SJSA1 (cell line): Measurements from ENCODE around the gene OR10G4. TPM values are rescaled to one million over a fixed set of nuclear protein-coding genes. Genes with fewer than 3 reads are reported as not detected.
"Not testable (repeated sequence)": the region's sequence is repeated elsewhere in the genome, so short reads cannot be mapped to it uniquely, and the experiment has no call there.

Experiments used
- DNase-seq, 2 experiments: peaks; one replicate each; pipeline ENCODE4 v3.0.0-alpha.2; 2015 to 2020; ENCODE audit warnings: low spot score in 2 of 2, low read depth in 1 of 2
- H3K27ac ChIP-seq: fragments of 250-450 bp; sonication (Bioruptor Pico); 2 replicates; pipeline ENCODE4 v1.5.1; 2020; ENCODE audit warnings: mild to moderate bottlenecking, moderate library complexity
- H3K27me3 ChIP-seq: fragments of 250-450 bp; sonication (Bioruptor Pico); replicated peaks from 2 replicates; pipeline ENCODE4 v1.5.1; 2020; ENCODE audit warnings: mild to moderate bottlenecking, moderate library complexity
- H3K36me3 ChIP-seq: fragments of 250-450 bp; sonication (Bioruptor Pico); 2 replicates; pipeline ENCODE4 v1.5.1; 2020; ENCODE audit warnings: mild to moderate bottlenecking
- H3K4me1 ChIP-seq: fragments of 250-450 bp; sonication (Bioruptor Pico); replicated peaks from 2 replicates; pipeline ENCODE4 v1.6.1; 2021; ENCODE audit warnings: mild to moderate bottlenecking
- H3K4me3 ChIP-seq: fragments of 250-450 bp; sonication (Bioruptor Pico); 2 replicates; pipeline ENCODE4 v1.5.1; 2020; ENCODE audit warnings: mild to moderate bottlenecking
- H3K9me3 ChIP-seq: fragments of 250-450 bp; sonication (Bioruptor Pico); replicated peaks from 2 replicates; pipeline ENCODE4 v1.5.1; 2020; ENCODE audit warnings: mild to moderate bottlenecking
- total RNA-seq: library from RNA; depleted of rRNA; stranded (reverse); fragments of >200 nt; shearing (Covaris generic); gene quantifications from 2 replicates; pipeline ENCODE4 v1.2.3, GENCODE V29; 2014; rRNA removed

OR10G4 gene
- not detected in 2 replicates for total RNA-seq

GRCh38 chr11:124012697-124013096, at the start of gene OR10G4:
Gene OR10G4, plus strand, starts transcription at chr11:124012997. Its CDS starts 2,578 bp downstream, at chr11:124015575.
- no peak for DNase-seq
- Histone ChIP-seq H3K4me3 (no peak within 1 kb of the TSS), H3K27ac (no peak within 1 kb of the TSS), H3K27me3 (no peaks in the 10 kb centered on the region), H3K36me3 (no peaks in the 10 kb centered on the region), H3K4me1 (no peaks in the 10 kb centered on the region), H3K9me3 (no peaks in the 10 kb centered on the region)

GRCh38 chr11:123973816-123974215, 39.0 kb upstream of the OR10G4 start:
- peak in 1 of 2 experiments; percentile 42 for DNase-seq
- Histone ChIP-seq H3K36me3 (no peaks in the 10 kb centered on the region), H3K4me3 (no peak overlapping the region), H3K4me1 (peaks cover 15% of the 10 kb centered on the region), H3K27me3 (no peaks in the 10 kb centered on the region), H3K9me3 (no peaks in the 10 kb centered on the region), H3K27ac (peak overlapping the region; percentile 51)

GRCh38 chr11:123976770-123977560, 35.8 kb upstream of the OR10G4 start:
- H3K27ac ChIP-seq, result no peak overlapping the region
- peaks cover 15% of the 10 kb centered on the region for H3K4me1 ChIP-seq
- no peaks in the 10 kb centered on the region for H3K9me3 ChIP-seq
- no peaks in the 10 kb centered on the region for H3K36me3 ChIP-seq
- H3K4me3 ChIP-seq, result no peak overlapping the region
- no peak for DNase-seq
- H3K27me3 ChIP-seq, result no peaks in the 10 kb centered on the region

- H3K36me3 ChIP-seq, result no peaks in the 10 kb centered on the region
- no peak for DNase-seq
- H3K4me1 ChIP-seq, result peaks cover 15% of the 10 kb centered on the region
These were observed 35.0 kb upstream of the OR10G4 start, which contains the start of gene OR10S1 for GRCh38 chr11:123977731-123978347. Gene OR10S1, minus strand, starts transcription at chr11:123977781. Its CDS starts 117 bp downstream, at chr11:123977664.

GRCh38 chr11:123979311-123979710, 33.5 kb upstream of the OR10G4 start:
- H3K4me3 ChIP-seq, result no peak overlapping the region
- H3K27me3 ChIP-seq, result no peaks in the 10 kb centered on the region
- no peaks in the 10 kb centered on the region for H3K36me3 ChIP-seq
- no peaks in the 10 kb centered on the region for H3K9me3 ChIP-seq
- DNase-seq, result no peak
- H3K27ac ChIP-seq, result no peak overlapping the region
- H3K4me1 ChIP-seq, result peaks cover 4% of the 10 kb centered on the region

More at GRCh38 chr11:123977731-123978347, 35.0 kb upstream of the OR10G4 start, which contains the start of gene OR10S1:
- H3K4me3 ChIP-seq, result no peak within 1 kb of the TSS
- no peak within 1 kb of the TSS for H3K27ac ChIP-seq
- no peaks in the 10 kb centered on the region for H3K27me3 ChIP-seq
- no peaks in the 10 kb centered on the region for H3K9me3 ChIP-seq

GRCh38 chr11:123995119-123995518, 17.7 kb upstream of the OR10G4 start, which contains the start of gene OR10G6:
Gene OR10G6, minus strand, starts transcription at chr11:123995161. Its CDS starts 0 bp downstream, at chr11:123995161.
- DNase-seq, result no peak
- H3K4me3 ChIP-seq, result no peak within 1 kb of the TSS
- no peaks in the 10 kb centered on the region for H3K4me1 ChIP-seq
- H3K27me3 ChIP-seq, result no peaks in the 10 kb centered on the region; the same call in 1 of the 2 replicates
- no peak within 1 kb of the TSS for H3K27ac ChIP-seq
- no peaks in the 10 kb centered on the region for H3K36me3 ChIP-seq
- no peaks in the 10 kb centered on the region for H3K9me3 ChIP-seq

- not testable (repeated sequence) for H3K36me3 ChIP-seq, H3K27ac ChIP-seq, H3K9me3 ChIP-seq, H3K27me3 ChIP-seq, H3K4me3 ChIP-seq, DNase-seq, H3K4me1 ChIP-seq
These were observed 3.0 kb downstream of the OR10G4 start for GRCh38 chr11:124015837-124016236.

GRCh38 chr11:124026498-124026897, 13.7 kb downstream of the OR10G4 start, which contains the start of gene OR10G8:
Gene OR10G8, plus strand, starts transcription at chr11:124026798. Its CDS starts 2,825 bp downstream, at chr11:124029623.
- Histone ChIP-seq H3K4me3 (no peak within 1 kb of the TSS), H3K4me1 (no peaks in the 10 kb centered on the region), H3K36me3 (no peaks in the 10 kb centered on the region), H3K9me3 (no peaks in the 10 kb centered on the region), H3K27ac (no peak within 1 kb of the TSS), H3K27me3 (no peaks in the 10 kb centered on the region)
- no peak for DNase-seq

- no peaks in the 10 kb centered on the region for H3K27me3 ChIP-seq
- H3K27ac ChIP-seq, result no peak overlapping the region
- H3K4me1 ChIP-seq, result no peaks in the 10 kb centered on the region
- H3K36me3 ChIP-seq, result no peaks in the 10 kb centered on the region
- H3K9me3 ChIP-seq, result no peaks in the 10 kb centered on the region
- no peak for DNase-seq
- no peak overlapping the region for H3K4me3 ChIP-seq
These were observed 23.9 kb downstream of the OR10G4 start for GRCh38 chr11:124036666-124037065.

- H3K27me3 ChIP-seq, result no peaks in the 10 kb centered on the region
These were observed 26.8 kb downstream of the OR10G4 start for GRCh38 chr11:124039557-124039956.

GRCh38 chr11:124041254-124041653, 28.5 kb downstream of the OR10G4 start, which contains the start of gene OR10G7:
Gene OR10G7, minus strand, starts transcription at chr11:124041325. Its CDS starts 2,324 bp downstream, at chr11:124039001.
- Histone ChIP-seq H3K9me3 (no peaks in the 10 kb centered on the region), H3K27me3 (no peaks in the 10 kb centered on the region), H3K4me1 (no peaks in the 10 kb centered on the region), H3K4me3 (no peak within 1 kb of the TSS), H3K36me3 (no peaks in the 10 kb centered on the region), H3K27ac (no peak within 1 kb of the TSS)
- no peak for DNase-seq

More at GRCh38 chr11:124039557-124039956, 26.8 kb downstream of the OR10G4 start:
- H3K36me3 ChIP-seq, result no peaks in the 10 kb centered on the region
- no peak for DNase-seq
- H3K9me3 ChIP-seq, result no peaks in the 10 kb centered on the region
- no peak overlapping the region for H3K27ac ChIP-seq
- no peaks in the 10 kb centered on the region for H3K4me1 ChIP-seq
- no peak overlapping the region for H3K4me3 ChIP-seq

- no peaks in the 10 kb centered on the region for H3K4me1 ChIP-seq
- no peaks in the 10 kb centered on the region for H3K27me3 ChIP-seq
- no peaks in the 10 kb centered on the region for H3K36me3 ChIP-seq
- no peak for DNase-seq
- H3K27ac ChIP-seq, result no peak overlapping the region
- no peaks in the 10 kb centered on the region for H3K9me3 ChIP-seq
- H3K4me3 ChIP-seq, result no peak overlapping the region
These were observed 30.6 kb downstream of the OR10G4 start for GRCh38 chr11:124043420-124043819.

GRCh38 chr11:124050748-124051147, 38.0 kb downstream of the OR10G4 start:
- no peaks in the 10 kb centered on the region for H3K9me3 ChIP-seq
- H3K27ac ChIP-seq, result no peak overlapping the region
- H3K27me3 ChIP-seq, result no peaks in the 10 kb centered on the region
- no peaks in the 10 kb centered on the region for H3K36me3 ChIP-seq
- H3K4me1 ChIP-seq, result no peaks in the 10 kb centered on the region
- no peak overlapping the region for H3K4me3 ChIP-seq
- DNase-seq, result no peak

- H3K4me1 ChIP-seq, result no peaks in the 10 kb centered on the region
- DNase-seq, result no peak
- H3K4me3 ChIP-seq, result no peak overlapping the region
- H3K27me3 ChIP-seq, result no peaks in the 10 kb centered on the region
- H3K9me3 ChIP-seq, result no peaks in the 10 kb centered on the region
- no peaks in the 10 kb centered on the region for H3K36me3 ChIP-seq
- no peak overlapping the region for H3K27ac ChIP-seq
These were observed 40.2 kb downstream of the OR10G4 start for GRCh38 chr11:124052966-124053365.
